HepG2 (cell line): ENCODE data around the gene CISD3. TPM values are rescaled to one million over a fixed set of nuclear protein-coding genes. Genes with fewer than 3 reads are reported as not detected.

Experiments used
- BHLHE40 ChIP-seq: IDR thresholded peaks from 2 replicates; pipeline ENCODE4 v1.6.1; 2011; ENCODE audit warnings: low read length, improper control_type of control experiment
- MEF2D ChIP-seq: sonication (generic); formaldehyde crosslinking; IDR thresholded peaks from 2 replicates; pipeline ENCODE4 v1.5.1; 2020; ENCODE audit warnings: mild to moderate bottlenecking, missing genetic modification reagents
- MEIS1 ChIP-seq: sonication (generic); formaldehyde crosslinking; IDR thresholded peaks from 2 replicates; pipeline ENCODE4 v1.9.0; 2021; ENCODE audit warnings: mild to moderate bottlenecking, missing genetic modification reagents, moderate library complexity, borderline replicate concordance
- MIER3 ChIP-seq: IDR thresholded peaks from 2 replicates; pipeline ENCODE4 v1.6.1; 2016; ENCODE audit warnings: missing compliant biosample characterization, borderline replicate concordance
- SALL2 ChIP-seq: sonication (generic); formaldehyde crosslinking; IDR thresholded peaks from 2 replicates; pipeline ENCODE4 v1.8.1; 2023; ENCODE audit warnings: mild to moderate bottlenecking, missing genetic modification reagents, inconsistent platforms
- SATB2 ChIP-seq: sonication (generic); formaldehyde crosslinking; IDR thresholded peaks from 2 replicates; pipeline ENCODE4 v1.5.0; 2020; ENCODE audit warnings: missing genetic modification reagents
- U2AF2 ChIP-seq: fragments of 200-400 bp; formaldehyde crosslinking; IDR thresholded peaks from 2 replicates; pipeline ENCODE4 v1.6.1; 2017; ENCODE audit warnings: low read depth, mild to moderate bottlenecking, low read length
- ZBTB3 ChIP-seq: sonication (generic); formaldehyde crosslinking; IDR thresholded peaks from 2 replicates; pipeline ENCODE4 v1.4.0; 2020; ENCODE audit warnings: low read depth, mild to moderate bottlenecking, moderate library complexity, missing genetic modification reagents, borderline replicate concordance
- ZBTB38 ChIP-seq: sonication (generic); formaldehyde crosslinking; IDR thresholded peaks from 2 replicates; pipeline ENCODE4 v1.5.1; 2020; ENCODE audit warnings: mild to moderate bottlenecking, missing genetic modification reagents
- ZNF30 ChIP-seq: sonication (generic); formaldehyde crosslinking; IDR thresholded peaks from 2 replicates; pipeline ENCODE4 v1.5.0; 2020; ENCODE audit warnings: mild to moderate bottlenecking, missing genetic modification reagents
- ZNF547 ChIP-seq: sonication (generic); formaldehyde crosslinking; IDR thresholded peaks from 2 replicates; pipeline ENCODE4 v1.5.1; 2020; ENCODE audit warnings: mild to moderate bottlenecking, missing genetic modification reagents
- ZNF619 ChIP-seq: sonication (generic); formaldehyde crosslinking; IDR thresholded peaks from 2 replicates; pipeline ENCODE4 v1.4.0; 2020; ENCODE audit warnings: mild to moderate bottlenecking, missing genetic modification reagents
- ZNF670 ChIP-seq: sonication (generic); formaldehyde crosslinking; IDR thresholded peaks from 2 replicates; pipeline ENCODE4 v1.8.0; 2022; ENCODE audit warnings: mild to moderate bottlenecking, missing genetic modification reagents, borderline replicate concordance
- ZNF776 ChIP-seq: sonication (generic); formaldehyde crosslinking; IDR thresholded peaks from 2 replicates; pipeline ENCODE4 v1.4.0; 2020; ENCODE audit warnings: mild to moderate bottlenecking, missing genetic modification reagents
- ZNF782 ChIP-seq: sonication (generic); formaldehyde crosslinking; IDR thresholded peaks from 2 replicates; pipeline ENCODE4 v1.4.0; 2020; ENCODE audit warnings: missing genetic modification reagents, mild to moderate bottlenecking, borderline replicate concordance
- polyA plus RNA-seq, 8 experiments: library from polyadenylated mRNA; depleted of rRNA in 3 of 8; stranded (reverse) in 7 of 8; unstranded in 1 of 8; fragments of >200 nt; fragmentation: Illumina TruSeq in 4 of 8; extraction: Trizol in 4 of 8; gene quantifications; 2 replicates each; pipeline versions ENCODE4 v1.2.1 to v1.2.3, GENCODE V29; 2011 to 2016; ENCODE audit warnings: low read depth in 4 of 8, missing spikeins in 1 of 8, mixed read lengths in 1 of 8; ENCODE audit not compliant: insufficient read depth in 1 of 8
- total RNA-seq, 5 experiments: library from RNA; depleted of rRNA; stranded (reverse); fragments of >200 nt; fragmentation: Illumina TruSeq; extraction: Trizol; gene quantifications; 2 replicates each; pipeline ENCODE4 v1.2.3, GENCODE V29; 2016; ENCODE audit warnings: low read depth in 1 of 5
- TF ChIP-seq, protein P1 (sequence below): sonication (generic); formaldehyde crosslinking; IDR thresholded peaks from 2 replicates; pipeline ENCODE4 v1.4.0; 2020; ENCODE audit warnings: missing genetic modification reagents
- TF ChIP-seq, protein P2 (sequence below): sonication (generic); formaldehyde crosslinking; IDR thresholded peaks from 2 replicates; pipeline ENCODE4 v1.5.1; 2020; ENCODE audit warnings: mild to moderate bottlenecking, missing genetic modification reagents, borderline replicate concordance
- TF ChIP-seq, protein P3 (sequence below): sonication (generic); formaldehyde crosslinking; IDR thresholded peaks from one replicate; pipeline ENCODE4 v1.5.1; 2020; ENCODE audit warnings: mild to moderate bottlenecking, missing genetic modification reagents; ENCODE audit errors: not compliant biosample characterization

The CISD3 gene
- total and polyA plus RNA-seq, 2 of the 13 experiments (the other 11 are each of a cell fraction or from before 2014, with no cell fraction given) = 30.0 to 34.1 TPM

DNA sequence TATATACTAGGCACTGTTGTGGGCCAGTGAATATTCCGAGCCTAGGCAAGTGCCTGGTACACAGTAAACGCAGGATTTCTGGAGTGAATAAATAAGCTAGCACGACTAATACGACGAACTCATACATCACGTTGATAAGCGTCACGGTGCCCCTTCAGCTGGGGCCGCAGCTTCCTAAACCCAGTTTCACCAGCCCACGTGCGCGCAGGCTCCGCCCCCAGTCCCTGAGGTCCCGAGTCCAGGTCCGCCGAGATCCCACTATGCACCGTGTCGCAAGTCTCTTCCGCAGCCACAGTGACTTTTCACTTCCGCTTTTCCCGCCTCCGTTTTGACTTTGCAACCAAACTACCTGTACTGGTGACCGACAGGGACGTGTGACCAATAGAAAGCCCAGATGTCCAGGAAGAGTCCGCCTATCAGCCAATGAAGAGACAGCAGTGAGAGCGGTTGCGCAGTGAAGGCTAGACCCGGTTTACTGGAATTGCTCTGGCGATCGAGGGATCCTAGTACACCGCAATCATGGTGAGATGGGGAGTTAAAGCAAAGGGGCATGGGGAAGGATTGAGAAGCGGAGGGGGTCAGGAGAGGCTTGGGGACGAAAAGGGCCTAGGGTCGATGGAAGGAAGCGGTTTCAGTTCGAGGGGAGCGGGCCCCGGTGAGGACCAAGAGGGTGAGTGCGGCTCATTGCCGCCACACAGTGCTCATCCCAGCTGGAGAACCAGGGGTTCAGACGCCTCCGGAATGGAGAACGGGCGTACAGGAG is 22.3 kb downstream of the CISD3 start, which contains the start of gene PSMB3 (continued):
- TF ChIP-seq MEIS1 (CRISPR knock-in tag) (peak; percentile 66; the same call in 1 of the 2 replicates), SATB2 (CRISPR knock-in tag) (no peak), ZNF30 (CRISPR knock-in tag) (no peak), ZNF782 (no peak; the same call in 1 of the 2 replicates), ZNF547 (CRISPR knock-in tag) (0 out of 2 replicates have a peak, but pooled peaks have one; percentile 72), MIER3 (CRISPR knock-in tag) (peak; percentile 80), ZNF776 (CRISPR knock-in tag) (peak; percentile 10; the same call in 1 of the 2 replicates), ZBTB3 (CRISPR knock-in tag) (peak; percentile 90; the same call in 1 of the 2 replicates), ZBTB38 (CRISPR knock-in tag) (peak; percentile 86; the same call in 1 of the 2 replicates), SALL2 (CRISPR knock-in tag) (peak; percentile 93; the same call in 1 of the 2 replicates), U2AF2 (no peak), ZNF619 (CRISPR knock-in tag) (no peak; the same call in 1 of the 2 replicates), BHLHE40 (peak; percentile 85), ZNF670 (no peak), MEF2D (CRISPR knock-in tag) (peak; percentile 69; the same call in 1 of the 2 replicates)
- TF ChIP-seq, protein P1, sequence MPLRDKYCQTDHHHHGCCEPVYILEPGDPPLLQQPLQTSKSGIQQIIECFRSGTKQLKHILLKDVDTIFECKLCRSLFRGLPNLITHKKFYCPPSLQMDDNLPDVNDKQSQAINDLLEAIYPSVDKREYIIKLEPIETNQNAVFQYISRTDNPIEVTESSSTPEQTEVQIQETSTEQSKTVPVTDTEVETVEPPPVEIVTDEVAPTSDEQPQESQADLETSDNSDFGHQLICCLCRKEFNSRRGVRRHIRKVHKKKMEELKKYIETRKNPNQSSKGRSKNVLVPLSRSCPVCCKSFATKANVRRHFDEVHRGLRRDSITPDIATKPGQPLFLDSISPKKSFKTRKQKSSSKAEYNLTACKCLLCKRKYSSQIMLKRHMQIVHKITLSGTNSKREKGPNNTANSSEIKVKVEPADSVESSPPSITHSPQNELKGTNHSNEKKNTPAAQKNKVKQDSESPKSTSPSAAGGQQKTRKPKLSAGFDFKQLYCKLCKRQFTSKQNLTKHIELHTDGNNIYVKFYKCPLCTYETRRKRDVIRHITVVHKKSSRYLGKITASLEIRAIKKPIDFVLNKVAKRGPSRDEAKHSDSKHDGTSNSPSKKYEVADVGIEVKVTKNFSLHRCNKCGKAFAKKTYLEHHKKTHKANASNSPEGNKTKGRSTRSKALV = no peak
- TF ChIP-seq, protein P2, sequence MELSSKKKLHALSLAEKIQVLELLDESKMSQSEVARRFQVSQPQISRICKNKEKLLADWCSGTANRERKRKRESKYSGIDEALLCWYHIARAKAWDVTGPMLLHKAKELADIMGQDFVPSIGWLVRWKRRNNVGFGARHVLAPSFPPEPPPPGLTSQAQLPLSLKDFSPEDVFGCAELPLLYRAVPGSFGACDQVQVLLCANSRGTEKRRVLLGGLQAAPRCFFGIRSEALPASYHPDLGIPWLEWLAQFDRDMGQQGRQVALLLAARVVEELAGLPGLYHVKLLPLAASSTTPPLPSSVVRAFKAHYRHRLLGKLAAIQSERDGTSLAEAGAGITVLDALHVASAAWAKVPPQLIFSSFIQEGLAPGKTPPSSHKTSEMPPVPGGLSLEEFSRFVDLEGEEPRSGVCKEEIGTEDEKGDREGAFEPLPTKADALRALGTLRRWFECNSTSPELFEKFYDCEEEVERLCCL (CRISPR knock-in tag) = no peak
- TF ChIP-seq, protein P3, sequence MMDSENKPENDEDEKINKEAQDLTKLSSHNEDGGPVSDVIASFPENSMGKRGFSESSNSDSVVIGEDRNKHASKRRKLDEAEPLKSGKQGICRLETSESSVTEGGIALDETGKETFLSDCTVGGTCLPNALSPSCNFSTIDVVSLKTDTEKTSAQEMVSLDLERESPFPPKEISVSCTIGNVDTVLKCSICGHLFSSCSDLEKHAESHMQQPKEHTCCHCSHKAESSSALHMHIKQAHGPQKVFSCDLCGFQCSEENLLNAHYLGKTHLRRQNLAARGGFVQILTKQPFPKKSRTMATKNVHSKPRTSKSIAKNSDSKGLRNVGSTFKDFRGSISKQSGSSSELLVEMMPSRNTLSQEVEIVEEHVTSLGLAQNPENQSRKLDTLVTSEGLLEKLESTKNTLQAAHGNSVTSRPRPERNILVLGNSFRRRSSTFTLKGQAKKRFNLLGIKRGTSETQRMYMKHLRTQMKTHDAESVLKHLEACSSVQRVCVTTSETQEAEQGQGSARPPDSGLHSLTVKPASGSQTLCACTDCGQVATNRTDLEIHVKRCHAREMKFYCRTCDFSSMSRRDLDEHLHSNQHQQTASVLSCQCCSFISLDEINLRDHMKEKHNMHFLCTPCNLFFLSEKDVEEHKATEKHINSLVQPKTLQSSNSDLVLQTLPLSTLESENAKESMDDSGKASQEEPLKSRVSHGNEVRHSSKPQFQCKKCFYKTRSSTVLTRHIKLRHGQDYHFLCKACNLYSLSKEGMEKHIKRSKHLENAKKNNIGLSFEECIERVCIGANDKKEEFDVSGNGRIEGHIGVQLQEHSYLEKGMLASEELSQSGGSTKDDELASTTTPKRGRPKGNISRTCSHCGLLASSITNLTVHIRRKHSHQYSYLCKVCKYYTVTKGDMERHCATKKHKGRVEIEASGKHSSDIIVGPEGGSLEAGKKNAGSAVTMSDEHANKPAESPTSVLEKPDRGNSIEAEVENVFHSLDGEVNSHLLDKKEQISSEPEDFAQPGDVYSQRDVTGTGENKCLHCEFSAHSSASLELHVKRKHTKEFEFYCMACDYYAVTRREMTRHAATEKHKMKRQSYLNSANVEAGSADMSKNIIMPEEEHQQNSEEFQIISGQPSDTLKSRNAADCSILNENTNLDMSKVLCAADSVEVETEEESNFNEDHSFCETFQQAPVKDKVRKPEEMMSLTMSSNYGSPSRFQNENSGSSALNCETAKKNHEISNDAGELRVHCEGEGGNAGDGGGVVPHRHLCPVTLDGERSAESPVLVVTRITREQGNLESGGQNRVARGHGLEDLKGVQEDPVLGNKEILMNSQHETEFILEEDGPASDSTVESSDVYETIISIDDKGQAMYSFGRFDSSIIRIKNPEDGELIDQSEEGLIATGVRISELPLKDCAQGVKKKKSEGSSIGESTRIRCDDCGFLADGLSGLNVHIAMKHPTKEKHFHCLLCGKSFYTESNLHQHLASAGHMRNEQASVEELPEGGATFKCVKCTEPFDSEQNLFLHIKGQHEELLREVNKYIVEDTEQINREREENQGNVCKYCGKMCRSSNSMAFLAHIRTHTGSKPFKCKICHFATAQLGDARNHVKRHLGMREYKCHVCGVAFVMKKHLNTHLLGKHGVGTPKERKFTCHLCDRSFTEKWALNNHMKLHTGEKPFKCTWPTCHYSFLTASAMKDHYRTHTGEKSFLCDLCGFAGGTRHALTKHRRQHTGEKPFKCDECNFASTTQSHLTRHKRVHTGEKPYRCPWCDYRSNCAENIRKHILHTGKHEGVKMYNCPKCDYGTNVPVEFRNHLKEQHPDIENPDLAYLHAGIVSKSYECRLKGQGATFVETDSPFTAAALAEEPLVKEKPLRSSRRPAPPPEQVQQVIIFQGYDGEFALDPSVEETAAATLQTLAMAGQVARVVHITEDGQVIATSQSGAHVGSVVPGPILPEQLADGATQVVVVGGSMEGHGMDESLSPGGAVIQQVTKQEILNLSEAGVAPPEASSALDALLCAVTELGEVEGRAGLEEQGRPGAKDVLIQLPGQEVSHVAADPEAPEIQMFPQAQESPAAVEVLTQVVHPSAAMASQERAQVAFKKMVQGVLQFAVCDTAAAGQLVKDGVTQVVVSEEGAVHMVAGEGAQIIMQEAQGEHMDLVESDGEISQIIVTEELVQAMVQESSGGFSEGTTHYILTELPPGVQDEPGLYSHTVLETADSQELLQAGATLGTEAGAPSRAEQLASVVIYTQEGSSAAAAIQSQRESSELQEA (CRISPR knock-in tag) = no peak
